Measurements from ENCODE around the gene VWA3B.
"Not testable (repeated sequence)": the region's sequence is repeated elsewhere in the genome, so short reads cannot be mapped to it uniquely, and the experiment has no call there.

The VWA3B gene

GRCh38 chr2:98301469-98301868 is 214.5 kb downstream of the VWA3B start:
- no peaks in the 10 kb centered on the region for H3F3A ChIP-seq (ENCODE audit: low read depth)
- no peak overlapping the region for H2AFZ ChIP-seq (ENCODE audit: low read length)
- H3K9me2 ChIP-seq (replicated peaks; ENCODE audit: low read depth, low read length): no peaks in the 10 kb centered on the region
- H3K79me2 ChIP-seq (ENCODE audit: insufficient read depth, low read length): no peaks in the 10 kb centered on the region
- no peaks in the 10 kb centered on the region for H3K4me1 ChIP-seq (ENCODE audit: insufficient read depth, low read length, poor library complexity, severe bottlenecking)
- H3K36me3 ChIP-seq (ENCODE audit: insufficient read depth, low read length): no peaks in the 10 kb centered on the region
- no peaks in the 10 kb centered on the region for H4K20me1 ChIP-seq (ENCODE audit: insufficient read depth, low read length, poor library complexity, severe bottlenecking)
- H3K9ac ChIP-seq (ENCODE audit: low read depth, low read length, poor library complexity, severe bottlenecking): no peak overlapping the region
- no peak for TF ChIP-seq EZH2phosphoT487 (IDR thresholded peaks at IDR 0.05; ENCODE audit: borderline replicate concordance)
- TF ChIP-seq, protein P1, sequence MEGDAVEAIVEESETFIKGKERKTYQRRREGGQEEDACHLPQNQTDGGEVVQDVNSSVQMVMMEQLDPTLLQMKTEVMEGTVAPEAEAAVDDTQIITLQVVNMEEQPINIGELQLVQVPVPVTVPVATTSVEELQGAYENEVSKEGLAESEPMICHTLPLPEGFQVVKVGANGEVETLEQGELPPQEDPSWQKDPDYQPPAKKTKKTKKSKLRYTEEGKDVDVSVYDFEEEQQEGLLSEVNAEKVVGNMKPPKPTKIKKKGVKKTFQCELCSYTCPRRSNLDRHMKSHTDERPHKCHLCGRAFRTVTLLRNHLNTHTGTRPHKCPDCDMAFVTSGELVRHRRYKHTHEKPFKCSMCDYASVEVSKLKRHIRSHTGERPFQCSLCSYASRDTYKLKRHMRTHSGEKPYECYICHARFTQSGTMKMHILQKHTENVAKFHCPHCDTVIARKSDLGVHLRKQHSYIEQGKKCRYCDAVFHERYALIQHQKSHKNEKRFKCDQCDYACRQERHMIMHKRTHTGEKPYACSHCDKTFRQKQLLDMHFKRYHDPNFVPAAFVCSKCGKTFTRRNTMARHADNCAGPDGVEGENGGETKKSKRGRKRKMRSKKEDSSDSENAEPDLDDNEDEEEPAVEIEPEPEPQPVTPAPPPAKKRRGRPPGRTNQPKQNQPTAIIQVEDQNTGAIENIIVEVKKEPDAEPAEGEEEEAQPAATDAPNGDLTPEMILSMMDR (conservative IDR thresholded peaks at IDR 0.05; ENCODE audit: low read length): no peak
- H3K27me3 ChIP-seq (ENCODE audit: insufficient read depth, low read length, poor library complexity, severe bottlenecking): no peaks in the 10 kb centered on the region
- H3K4me2 ChIP-seq (ENCODE audit: low read depth, low read length, poor library complexity, severe bottlenecking): no peak overlapping the region
- H3K9me3 ChIP-seq (ENCODE audit: insufficient read depth, low read depth, low read length): no peaks in the 10 kb centered on the region
- no peak overlapping the region for H3K4me3 ChIP-seq (ENCODE audit: low read length, poor library complexity, severe bottlenecking)

DNA sequence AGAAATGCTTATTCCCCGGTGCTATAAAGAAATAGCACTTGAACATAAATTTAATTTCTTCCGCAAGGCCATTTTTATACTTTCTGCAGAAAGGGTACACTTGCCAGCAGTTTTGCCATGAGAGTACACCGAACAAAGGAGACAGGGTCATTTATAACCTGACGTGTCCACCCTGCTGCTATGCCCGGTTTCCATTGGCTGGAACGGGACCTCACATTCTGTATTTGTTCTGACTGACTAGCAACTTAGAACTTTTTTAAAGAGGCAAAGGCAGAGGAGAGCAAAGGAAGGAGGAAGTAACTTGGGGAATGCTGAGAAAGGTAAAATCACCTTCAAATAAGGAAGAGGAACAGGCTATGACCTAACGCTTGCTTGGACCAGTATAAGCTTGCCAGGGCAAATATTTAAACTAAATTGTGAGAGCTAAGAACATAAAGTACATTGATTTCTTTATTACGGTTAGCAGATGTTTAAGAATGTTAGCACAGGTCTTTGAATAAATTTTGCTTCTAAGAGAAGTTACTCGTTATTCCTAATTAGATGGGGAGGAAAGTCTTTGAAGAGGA is 220.2 kb downstream of the VWA3B start:
- H3K4me1 ChIP-seq (ENCODE audit: insufficient read depth, low read length, poor library complexity, severe bottlenecking); H3F3A ChIP-seq (ENCODE audit: low read depth); H3K79me2 ChIP-seq (ENCODE audit: insufficient read depth, low read length); H3K4me2 ChIP-seq (ENCODE audit: low read depth, low read length, poor library complexity, severe bottlenecking); H4K20me1 ChIP-seq (ENCODE audit: insufficient read depth, low read length, poor library complexity, severe bottlenecking); H3K9ac ChIP-seq (ENCODE audit: low read depth, low read length, poor library complexity, severe bottlenecking); H3K9me2 ChIP-seq (replicated peaks; ENCODE audit: low read depth, low read length); H3K9me3 ChIP-seq (ENCODE audit: insufficient read depth, low read depth, low read length); H2AFZ ChIP-seq (ENCODE audit: low read length); H3K4me3 ChIP-seq (ENCODE audit: low read length, poor library complexity, severe bottlenecking); H3K27me3 ChIP-seq (ENCODE audit: insufficient read depth, low read length, poor library complexity, severe bottlenecking); H3K36me3 ChIP-seq (ENCODE audit: insufficient read depth, low read length): not testable (repeated sequence)

DNA sequence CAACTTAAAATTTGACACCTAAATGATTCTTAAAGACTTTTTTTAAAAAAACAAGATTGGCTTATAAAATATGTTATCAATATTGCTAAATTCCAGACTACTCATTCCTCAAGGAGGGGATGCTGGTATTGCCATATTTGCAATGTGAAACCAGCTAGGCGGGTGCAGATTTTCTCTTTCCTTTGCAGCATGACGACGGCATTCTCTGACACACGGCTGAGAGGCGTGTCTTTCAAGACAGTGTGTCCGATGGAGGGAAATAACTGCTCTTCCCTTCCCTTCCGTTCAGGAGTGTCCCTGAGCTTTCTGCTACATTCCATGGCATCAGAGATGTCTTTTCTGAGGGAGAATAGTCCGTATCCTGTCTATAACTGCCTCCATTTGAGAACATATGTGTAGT is 221.1 kb downstream of the VWA3B start:
- no peaks in the 10 kb centered on the region for H3K4me1 ChIP-seq (ENCODE audit: insufficient read depth, low read length, poor library complexity, severe bottlenecking)
- no peaks in the 10 kb centered on the region for H3K27me3 ChIP-seq (ENCODE audit: insufficient read depth, low read length, poor library complexity, severe bottlenecking)
- H4K20me1 ChIP-seq (ENCODE audit: insufficient read depth, low read length, poor library complexity, severe bottlenecking): no peaks in the 10 kb centered on the region
- no peaks in the 10 kb centered on the region for H3K9me3 ChIP-seq (ENCODE audit: insufficient read depth, low read depth, low read length)
- H3K4me3 ChIP-seq (ENCODE audit: low read length, poor library complexity, severe bottlenecking): no peak overlapping the region
- H3K4me2 ChIP-seq (ENCODE audit: low read depth, low read length, poor library complexity, severe bottlenecking): no peak overlapping the region
- no peak overlapping the region for H2AFZ ChIP-seq (ENCODE audit: low read length)
- H3K9me2 ChIP-seq (replicated peaks; ENCODE audit: low read depth, low read length): no peaks in the 10 kb centered on the region
- H3K36me3 ChIP-seq (ENCODE audit: insufficient read depth, low read length): no peaks in the 10 kb centered on the region
- no peak for TF ChIP-seq EZH2phosphoT487 (IDR thresholded peaks at IDR 0.05; ENCODE audit: borderline replicate concordance)
- TF ChIP-seq, protein P1 (conservative IDR thresholded peaks at IDR 0.05; ENCODE audit: low read length): no peak
- no peaks in the 10 kb centered on the region for H3F3A ChIP-seq (ENCODE audit: low read depth)
- H3K9ac ChIP-seq (ENCODE audit: low read depth, low read length, poor library complexity, severe bottlenecking): no peak overlapping the region
- H3K79me2 ChIP-seq (ENCODE audit: insufficient read depth, low read length): no peaks in the 10 kb centered on the region

GRCh38 chr2:98308532-98308931 is 221.6 kb downstream of the VWA3B start:
- TF ChIP-seq EZH2phosphoT487 (IDR thresholded peaks at IDR 0.05; ENCODE audit: borderline replicate concordance): no peak
- TF ChIP-seq, protein P1 (conservative IDR thresholded peaks at IDR 0.05; ENCODE audit: low read length): no peak
- no peaks in the 10 kb centered on the region for H3K4me1 ChIP-seq (ENCODE audit: insufficient read depth, low read length, poor library complexity, severe bottlenecking)

More at GRCh38 chr2:98308532-98308931, 221.6 kb downstream of the VWA3B start:
- Histone ChIP-seq H3K4me3 (ENCODE audit: low read length, poor library complexity, severe bottlenecking) (no peak overlapping the region), H3K9me3 (ENCODE audit: insufficient read depth, low read depth, low read length) (no peaks in the 10 kb centered on the region), H3K9me2 (replicated peaks; ENCODE audit: low read depth, low read length) (no peaks in the 10 kb centered on the region), H3K36me3 (ENCODE audit: insufficient read depth, low read length) (no peaks in the 10 kb centered on the region), H3K4me2 (ENCODE audit: low read depth, low read length, poor library complexity, severe bottlenecking) (no peak overlapping the region), H2AFZ (ENCODE audit: low read length) (no peak overlapping the region), H3K27me3 (ENCODE audit: insufficient read depth, low read length, poor library complexity, severe bottlenecking) (no peaks in the 10 kb centered on the region), H3K9ac (ENCODE audit: low read depth, low read length, poor library complexity, severe bottlenecking) (no peak overlapping the region), H4K20me1 (ENCODE audit: insufficient read depth, low read length, poor library complexity, severe bottlenecking) (no peaks in the 10 kb centered on the region), H3F3A (ENCODE audit: low read depth) (no peaks in the 10 kb centered on the region), H3K79me2 (ENCODE audit: insufficient read depth, low read length) (no peaks in the 10 kb centered on the region)
